Stromal cell of bone marrow (primary cell): Measurements from ENCODE around the gene PRSS56.

Experiments used
- DNase-seq: peaks from one replicate; pipeline ENCODE4 v3.0.0-alpha.2; 2012; ENCODE audit warnings: low read depth

Gene PRSS56

DNA sequence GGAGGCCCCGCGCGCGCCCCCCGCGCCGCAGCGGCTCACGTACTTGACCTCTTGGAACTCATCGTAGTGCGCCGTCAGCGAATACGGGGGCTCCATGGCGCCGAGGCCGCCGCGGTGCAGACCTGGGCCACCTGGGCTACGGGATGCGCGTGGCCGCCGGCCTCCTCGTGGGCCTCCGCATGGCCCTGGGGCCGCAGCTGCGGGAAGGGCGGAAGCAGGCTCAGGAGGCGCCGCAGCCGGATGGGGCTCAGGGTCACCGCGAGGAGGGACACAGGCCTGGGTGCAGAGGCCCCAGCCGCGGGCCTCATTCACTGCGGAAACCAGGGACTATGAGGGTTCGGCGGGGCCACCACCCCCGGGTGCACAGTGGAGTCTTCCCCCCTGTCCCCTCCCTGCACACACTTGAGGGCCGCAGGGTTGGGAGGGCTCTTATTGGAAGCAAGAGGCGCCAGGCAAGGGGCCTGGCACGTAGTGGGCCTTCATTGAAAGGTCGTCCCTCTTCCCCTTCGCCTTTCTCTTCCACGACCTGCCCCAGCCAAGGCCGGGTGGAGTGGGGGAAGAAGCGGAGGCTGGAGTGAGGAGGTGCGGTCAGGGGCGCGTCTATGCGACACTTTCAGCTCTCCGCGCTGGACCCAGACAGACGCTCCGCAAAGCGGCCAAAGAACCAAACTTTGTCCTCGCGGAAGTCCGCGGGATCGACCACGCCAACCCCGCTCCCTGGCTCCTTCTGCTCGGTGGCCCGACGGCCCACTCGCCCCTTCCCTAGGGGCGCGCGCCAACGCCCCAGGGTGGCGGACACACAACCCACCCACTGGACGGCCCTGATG lies 33.4 kb upstream of the PRSS56 start:
- no peak for DNase-seq

DNA sequence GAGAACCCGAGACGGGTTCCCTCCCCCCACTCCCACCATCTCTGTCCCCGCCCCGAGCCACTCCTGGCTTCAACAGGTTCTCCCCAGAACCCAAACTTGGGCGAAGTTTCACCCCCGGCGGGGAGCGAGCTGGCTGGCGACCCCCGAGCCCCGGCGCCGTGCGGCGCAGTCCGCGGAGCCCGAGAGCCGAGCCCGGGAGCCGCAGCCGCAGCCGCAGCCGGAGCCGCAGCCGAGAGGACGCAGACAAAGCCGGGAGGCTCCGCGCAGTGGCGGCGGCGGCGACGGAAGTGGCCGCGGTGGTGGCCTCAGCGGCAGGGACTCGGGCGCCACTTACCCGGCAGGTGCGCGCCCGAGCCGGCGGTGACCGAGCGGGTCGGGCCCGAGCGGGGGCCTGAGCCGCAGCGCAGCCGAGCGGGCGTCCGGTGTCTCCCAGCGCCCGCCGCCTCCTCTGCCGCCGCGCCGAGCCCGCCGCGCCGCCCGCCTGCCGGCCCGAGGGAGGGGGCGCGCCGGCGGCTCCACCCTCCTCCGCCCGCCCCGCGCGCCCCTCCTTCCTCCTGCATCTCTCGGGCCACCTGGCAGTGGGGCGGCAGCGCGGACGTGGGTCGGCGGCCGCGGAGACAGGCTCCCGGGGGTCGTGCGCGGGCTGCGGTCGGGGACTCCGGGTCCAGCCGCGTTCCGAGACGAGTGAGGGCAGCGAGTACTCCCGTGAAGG lies 32.6 kb upstream of the PRSS56 start, which contains the start of gene ECEL1:
Gene ECEL1, minus strand, starts transcription at position 450 of the 712 bp plus-strand sequence. CDS start 1,181 bp downstream, outside the sequence.
- DNase-seq = no peak

DNA sequence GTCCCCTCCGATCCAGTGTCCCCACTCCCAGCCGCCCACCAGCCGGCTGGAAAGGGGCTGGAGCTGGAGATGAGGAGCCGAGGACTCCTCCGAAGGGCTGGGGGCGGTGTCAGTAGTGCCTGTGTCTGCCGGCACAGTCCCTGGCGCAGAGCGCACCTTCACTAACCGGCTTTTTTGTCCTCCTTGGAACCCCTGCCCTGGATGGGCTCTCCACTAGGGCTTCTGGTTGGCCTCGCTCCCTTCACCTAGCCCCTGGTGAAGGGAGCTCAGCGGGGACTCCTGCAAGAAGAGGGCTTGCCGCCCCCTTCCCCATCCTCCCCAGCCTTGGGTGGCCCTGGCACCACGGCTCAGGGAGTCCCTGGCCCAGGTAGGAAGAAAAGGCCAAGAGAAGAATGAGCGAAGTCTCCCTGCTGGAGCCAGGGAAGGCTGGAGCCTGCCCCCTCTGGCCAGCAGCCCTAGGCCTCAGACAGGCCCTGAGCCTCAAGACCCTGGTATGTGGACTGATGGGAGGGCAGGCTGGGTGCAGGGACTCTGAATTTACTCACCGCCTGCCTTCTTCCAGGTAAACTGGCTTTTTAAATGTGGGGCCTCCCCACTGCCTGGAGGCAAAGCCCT lies 32.0 kb upstream of the PRSS56 start:
- no peak for DNase-seq

DNA sequence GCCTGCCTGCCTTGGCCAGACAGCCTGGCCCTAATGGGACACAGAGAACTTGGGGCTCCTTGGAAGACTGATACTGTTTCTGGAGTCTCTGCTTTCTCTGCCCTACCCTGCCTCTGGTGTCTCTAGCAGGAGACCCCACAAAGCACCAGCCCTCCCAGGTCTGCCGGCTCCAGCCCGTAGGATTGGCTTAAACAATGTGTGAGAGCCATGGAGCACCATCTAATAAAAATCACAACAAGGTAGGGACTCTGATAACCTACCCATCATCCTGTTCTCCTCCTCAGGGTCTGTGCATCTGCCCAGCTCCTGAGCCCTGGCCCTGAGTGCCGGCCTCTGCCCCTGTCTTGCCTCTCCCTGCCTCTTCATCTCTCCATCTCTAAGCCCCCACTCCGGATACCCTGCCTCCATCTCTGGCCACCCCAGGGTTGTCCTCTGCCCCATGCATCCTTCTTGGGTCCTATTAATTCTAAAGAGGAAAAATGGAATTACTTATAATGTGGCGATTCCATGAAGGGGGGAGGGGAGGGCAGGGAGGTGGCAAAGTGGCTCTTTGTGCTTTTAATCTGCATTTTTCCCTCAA lies 31.4 kb upstream of the PRSS56 start:
- DNase-seq = no peak

DNA sequence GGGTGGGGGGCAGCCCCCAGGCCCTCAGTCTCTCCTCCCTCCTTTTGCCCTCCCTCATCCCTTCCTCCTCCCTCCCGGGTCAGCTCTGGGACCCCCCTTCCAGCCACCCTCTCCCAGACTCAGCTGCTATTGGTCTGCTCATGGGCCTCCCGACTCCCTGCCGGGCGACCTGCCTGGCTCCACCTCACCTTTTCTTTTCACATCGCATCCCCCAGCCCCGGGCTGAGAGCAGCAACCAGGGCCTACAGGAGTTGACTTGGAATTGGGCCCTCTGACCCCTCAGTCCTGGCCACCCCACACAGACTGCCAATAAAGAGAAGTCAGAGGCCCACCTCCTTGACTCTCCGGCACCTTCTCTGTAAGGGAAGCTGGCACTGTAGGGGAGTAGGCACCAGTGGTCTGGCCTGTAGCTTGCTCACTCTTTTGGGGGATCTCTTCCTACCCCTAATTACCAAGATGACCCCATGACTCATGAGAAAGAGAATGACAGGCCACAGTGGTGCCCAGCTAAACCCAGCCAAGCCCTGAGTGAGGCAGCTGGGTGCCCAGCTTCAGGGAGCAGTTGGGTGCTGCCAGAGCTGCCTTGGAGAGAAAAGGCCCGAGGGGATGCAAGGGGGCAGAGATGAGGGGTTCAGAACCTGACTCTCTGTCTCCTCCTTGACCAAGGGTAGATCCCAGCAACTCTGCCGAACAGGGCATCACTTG lies 30.5 kb upstream of the PRSS56 start:
- no peak for DNase-seq

DNA sequence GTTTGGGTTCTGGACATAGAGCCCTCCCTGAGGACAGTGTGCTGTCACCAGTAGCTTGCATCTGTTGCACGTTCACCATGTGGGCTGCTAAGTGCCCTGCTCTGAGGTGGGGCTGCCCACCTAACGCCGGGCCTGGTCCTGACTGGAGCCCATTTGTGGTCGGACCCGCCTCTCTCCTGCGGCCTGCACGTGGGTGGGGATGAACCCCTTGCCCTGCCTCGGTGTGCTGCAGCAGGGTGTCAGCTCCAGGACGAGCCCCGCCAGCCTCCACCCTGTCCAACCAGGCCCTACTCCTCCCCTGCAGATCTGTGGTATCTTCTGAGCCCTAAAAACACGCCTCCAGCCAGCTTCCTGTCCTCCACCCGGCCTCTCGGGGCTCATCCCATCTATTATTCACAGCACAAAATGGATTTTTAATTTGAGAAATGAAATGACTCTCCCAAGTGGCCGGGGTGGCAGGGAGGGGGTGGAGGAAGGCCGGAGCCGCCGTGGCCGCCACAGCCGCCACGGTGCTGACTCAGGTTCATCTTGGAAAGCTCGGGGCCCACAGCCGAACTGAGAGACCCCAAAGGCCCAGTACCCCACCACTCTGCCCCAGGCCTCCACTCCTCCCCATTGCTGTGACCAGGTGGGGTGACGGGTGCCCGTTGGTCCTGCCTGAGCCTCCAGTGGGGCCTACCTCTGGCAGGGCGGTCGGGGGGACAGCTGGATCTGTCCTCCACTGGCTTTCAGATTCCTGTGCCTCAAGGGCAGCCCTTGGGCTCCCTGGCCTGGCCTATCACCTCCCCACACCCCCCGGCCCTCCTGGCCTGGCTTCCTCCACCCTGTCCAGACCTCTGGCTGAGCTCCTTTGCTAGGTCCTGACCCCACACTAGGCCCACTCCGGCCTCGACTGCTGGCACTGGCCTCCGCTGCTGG lies 29.7 kb upstream of the PRSS56 start:
- DNase-seq = no peak

DNA sequence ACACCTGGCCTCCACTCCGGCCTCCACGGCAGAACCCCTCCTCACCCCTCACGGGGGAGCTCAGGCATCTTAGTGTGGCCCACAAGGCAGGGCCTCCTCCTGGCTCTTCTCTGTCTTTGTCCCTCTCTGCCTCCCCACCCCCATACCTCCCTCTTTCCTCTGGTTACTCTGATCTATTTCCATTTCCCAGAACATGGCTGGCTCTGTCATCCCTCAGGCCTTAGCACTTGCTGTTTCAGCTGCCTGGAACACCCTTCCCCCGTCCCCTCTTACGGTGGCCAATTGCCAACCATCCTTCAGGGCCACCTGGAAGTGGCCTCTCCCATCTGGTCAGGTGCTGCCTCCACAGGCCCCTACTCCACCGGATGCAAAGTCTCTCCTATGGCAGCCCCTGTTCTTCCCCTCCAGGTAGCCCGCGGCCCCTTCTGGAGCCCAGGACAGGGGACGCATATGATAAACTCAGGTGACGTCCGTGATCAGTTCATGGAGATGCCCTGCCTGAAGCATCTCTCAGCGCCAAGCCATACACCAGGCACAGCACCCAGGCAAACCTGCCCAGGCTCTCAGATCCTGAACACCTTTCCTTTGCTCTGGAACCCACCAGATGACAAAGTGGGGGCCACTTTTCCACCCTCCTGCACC lies 28.9 kb upstream of the PRSS56 start:
- no peak for DNase-seq

DNA sequence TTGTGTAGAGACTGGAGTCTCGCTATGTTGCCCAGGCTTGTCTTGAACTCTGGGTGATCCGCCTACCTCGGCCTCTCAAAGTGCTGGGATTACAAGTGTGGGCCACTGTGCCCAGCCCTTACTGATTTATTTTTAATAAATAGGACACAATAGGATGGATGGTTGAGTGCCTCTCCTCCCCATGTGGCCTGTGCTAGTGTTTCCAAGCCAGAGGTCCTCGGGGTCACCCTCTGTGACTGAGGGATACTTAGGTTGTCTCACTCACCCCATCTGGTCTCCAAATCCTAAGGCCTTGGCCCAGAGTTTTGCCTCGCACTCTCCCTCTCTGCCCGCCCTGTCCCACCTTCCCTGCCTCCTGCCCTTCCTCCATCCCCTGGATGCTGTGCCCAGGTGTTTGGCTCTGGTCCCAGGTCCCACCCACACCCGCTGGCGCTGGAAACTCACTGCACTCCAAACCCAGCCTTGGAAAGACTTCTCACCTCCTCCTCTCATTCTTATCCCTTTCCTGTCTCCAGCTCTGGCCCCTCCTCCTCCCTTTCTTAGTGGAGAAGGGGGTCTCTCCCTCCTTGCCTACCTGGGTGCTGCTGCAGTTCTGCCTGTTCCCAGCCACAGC lies 27.8 kb upstream of the PRSS56 start:
- DNase-seq = no peak

DNA sequence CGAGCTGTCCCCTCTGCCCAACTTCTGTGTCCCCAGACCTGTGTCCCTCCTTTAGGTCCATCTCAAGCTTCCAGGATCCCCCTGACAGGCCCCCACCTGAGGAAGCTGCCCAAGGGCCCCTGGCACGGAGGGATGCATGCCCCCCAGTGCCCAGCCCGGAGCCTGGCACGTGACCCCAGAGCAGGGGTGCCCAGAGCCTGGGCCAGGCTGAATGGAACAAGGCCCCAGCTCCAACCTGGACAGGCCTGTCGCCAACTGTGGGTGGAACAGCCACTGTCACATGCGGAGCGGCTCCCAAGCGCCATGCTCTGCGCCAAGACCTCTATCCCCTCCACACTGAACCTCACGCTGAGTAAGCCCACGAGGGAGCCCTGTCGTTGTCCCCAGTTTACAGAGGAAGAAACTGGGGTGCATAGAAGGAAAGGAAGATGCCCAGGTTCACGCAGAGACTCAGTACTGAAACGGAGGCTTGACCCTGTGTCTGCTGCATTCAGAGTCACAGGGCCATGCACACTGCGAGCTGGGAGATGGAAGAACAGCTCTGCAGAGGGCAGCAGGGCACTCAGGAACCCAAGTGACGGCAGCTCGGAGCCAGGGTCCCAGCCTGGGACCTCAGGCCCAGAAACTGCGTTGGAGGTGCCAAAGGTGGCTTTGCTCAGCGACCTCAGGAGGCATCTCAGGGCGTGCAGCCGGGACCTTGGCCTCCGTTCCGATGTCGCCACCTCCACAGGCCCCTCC lies 27.1 kb upstream of the PRSS56 start:
- DNase-seq = no peak

DNA sequence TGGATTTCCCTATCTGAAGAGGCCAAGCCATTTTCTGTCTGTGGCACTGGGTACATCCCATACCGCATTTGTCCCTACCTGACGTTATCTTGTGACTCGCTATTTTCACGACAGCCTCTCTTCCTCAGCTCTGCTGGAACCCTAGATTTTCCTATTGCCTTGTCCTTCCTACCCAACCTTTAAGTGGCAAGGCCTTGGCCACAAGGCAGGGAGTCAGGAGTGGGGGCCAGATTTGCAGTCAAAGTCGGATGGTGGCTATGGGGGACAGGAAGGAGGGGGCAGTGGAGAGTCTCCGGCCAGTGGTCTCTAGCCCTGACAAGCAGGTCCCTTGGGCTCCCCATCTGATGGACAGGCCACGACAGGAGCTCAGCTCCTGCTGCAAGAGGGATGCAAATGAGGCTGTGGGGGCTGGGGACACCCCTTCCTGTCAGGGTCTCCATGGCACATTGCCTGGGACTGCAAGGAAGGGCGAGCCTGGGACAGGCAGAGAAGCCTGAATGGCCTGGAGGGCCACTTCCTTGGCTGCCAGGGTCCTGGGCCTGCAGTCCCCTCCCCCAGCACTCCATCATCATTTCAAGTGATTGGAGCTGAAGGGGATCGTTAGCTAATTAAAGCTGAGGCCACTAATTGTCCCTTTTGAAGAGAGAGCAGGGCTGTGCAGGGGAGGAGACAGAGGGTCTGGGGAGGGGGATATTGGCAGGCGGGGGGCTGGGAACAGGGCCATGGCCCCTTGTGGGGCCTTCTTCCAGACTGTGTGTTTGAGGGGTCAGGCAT lies 26.3 kb upstream of the PRSS56 start:
- no peak for DNase-seq

DNA sequence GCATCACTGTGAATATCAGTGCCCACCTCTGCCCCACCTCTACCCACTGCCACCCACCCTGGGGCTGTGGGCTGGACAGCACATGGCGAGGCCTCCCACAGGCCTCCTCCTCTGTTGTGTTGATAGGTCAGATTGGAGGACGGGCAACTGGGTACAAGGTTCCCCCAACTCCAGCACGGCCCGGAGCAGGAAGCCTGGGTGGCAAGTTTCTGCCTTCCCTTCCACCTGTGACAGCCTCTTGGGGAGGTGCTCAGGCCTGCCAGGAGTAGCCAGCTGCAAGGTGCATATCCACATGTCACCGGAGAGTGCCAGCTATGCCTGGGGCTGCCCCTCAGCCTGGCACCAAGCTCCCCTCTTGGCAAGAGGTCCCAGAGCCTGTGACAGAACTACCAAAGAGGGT lies 25.6 kb upstream of the PRSS56 start:
- no peak for DNase-seq

DNA sequence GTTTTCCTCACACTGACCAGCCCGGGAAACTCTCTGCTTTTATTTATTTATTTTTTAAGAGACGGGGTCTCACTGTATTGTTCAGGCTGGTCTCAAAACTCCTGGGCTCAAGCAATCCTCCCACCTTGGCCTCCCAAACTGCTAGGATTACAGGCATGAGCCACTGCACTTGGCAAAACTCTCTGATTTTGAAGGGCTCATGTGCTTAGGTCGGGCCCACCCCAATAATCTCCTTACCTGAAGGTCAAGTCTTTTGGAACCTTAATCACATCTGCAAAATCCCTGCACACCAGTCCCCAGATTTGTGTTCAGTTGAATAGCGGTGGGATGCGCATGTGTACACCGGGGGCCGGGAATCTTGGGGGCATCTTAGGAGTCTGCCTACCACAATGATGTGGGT lies 24.9 kb upstream of the PRSS56 start:
- no peak for DNase-seq

DNA sequence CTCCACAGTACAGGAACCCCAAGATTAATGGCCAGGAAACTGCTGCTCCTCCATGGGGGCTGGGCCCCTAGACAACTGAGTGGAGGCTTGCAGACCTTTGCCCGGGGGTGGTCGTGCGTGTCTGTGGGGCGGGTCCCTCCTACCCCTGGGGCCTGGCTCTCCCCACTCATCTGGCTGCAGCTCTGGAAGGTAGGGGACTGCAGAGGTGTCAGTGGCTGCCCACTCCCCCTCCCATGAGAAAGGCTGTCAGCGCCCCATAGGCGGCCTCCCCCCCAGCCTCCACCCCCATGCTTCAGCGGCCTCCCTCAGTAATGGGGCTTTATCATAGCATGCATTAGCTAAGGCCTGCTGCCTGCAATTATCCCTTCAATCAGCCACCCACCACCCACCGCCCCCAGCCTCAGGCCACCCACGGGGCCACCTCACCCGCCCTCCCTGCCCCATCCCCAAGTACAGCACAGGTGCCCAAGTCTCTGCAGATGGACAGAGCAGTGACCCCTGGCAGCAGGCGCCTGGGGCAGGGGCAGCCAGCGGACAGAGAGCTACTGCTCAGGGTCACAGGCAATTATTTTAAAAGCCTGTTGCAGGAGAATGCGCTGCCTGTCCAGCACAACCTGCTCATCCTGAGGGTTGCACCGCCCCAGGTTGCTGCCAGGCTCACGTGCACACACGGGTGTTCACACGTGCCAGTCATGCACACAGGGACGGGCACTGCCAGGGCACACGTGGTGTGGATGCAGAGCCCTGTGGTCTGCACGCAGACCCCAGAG lies 23.5 kb upstream of the PRSS56 start:
- no peak for DNase-seq

DNA sequence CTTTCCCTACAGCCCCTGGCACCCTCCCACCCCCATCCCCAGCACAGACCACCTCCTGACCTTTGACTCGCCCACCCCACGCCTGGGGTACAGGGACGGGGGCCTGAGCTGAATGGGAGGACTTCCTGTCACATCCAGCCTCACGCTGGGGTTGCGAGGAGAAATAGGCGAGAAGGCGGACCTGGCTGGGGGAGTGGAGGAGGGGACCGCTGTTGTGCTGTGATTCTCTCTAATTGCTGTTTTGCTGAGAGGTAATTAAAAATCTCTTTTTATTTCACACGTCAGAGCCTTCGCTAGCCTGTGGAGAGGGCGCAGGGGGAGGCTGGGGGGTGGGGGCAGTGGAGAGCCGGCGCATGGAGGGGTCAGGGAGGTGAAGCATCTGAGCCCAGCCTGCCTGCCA lies 22.8 kb upstream of the PRSS56 start:
- no peak for DNase-seq

DNA sequence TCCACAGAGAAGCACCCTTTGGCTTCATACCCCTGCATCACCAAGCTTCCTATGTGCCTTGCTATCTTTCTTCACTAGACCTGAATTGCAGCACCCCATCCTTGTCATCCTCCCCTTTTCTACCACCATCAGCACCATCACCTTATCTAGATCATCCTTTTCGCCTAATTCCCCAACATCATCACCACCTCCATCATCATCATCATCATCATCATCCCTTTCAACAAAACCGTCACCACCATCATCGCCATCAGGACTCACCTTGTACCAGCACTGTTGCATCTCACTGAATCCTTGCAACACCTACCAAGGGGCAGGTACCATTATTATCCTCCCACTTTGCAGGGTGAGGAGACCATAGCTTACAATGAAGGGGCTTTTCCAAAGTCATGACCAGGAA lies 21.7 kb upstream of the PRSS56 start:
- no peak for DNase-seq

DNA sequence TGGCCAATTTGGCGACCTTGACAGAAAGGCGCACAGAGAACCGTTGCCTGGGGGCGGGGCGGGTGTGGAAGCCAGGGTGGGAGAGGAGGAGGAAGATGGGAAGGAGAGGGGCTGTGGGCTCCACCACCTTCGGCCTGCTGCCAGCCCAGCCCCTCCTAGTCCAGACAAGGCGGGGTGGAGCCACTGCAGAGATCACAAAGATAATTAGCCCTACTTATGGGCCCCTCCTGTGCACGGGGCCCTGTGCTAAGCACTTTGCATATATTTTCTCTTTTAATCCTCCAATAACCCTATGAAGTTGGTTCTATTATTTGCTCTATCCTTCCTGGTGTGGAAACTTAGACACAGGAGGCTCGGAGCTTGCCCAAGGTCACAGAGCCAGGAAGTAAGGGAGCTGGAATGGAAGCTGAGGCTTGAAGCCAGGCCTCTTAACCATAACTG lies 18.8 kb upstream of the PRSS56 start:
- DNase-seq = no peak

DNA sequence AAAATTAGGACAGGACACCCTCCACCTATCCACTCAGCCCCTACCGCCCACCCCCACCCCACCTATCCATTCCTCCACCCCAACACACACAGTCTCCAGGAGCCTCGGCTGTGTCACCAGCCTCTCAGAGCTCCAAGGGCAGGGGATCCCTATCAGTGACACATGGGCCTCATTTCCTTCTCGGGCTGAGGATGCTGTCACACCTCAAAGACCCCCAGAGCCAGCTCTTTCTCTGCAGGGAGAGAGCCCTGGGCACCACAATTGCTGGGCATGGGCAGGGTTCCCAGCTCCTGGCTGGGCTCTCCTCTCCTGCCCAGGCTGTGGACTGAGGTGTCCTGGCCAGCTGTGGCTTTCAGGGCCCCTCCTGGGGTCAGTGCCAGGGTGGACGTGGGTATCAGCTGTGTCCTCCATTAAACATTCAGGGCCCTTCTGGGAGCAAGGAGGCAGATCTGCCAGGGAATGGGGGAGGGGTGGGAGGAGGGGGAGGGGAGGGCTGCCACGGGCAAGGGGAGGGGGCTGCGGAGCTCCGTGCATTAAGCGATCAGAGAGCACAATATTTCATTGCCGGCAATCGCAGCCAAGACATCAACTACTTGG lies 18.3 kb upstream of the PRSS56 start:
- no peak for DNase-seq
